CD4-positive, CD25-positive, alpha-beta regulatory T cell (primary cell): Measurements from ENCODE around the gene TMEM235. TPM values are rescaled to one million over a fixed set of nuclear protein-coding genes. Genes with fewer than 3 reads are reported as not detected.

Experiments
- ATAC-seq, 2 donors: fragments of 150-1000 bp; cut with Tn5 transposase; one replicate each; pipeline ENCODE4 v1.10.0; 2021; ENCODE audit warnings: low read depth in 2 of 2, moderate number of reproducible peaks in 2 of 2, moderate library complexity in 1 of 2
- DNase-seq, 3 donors: peaks; one replicate each; pipeline versions ENCODE4 v3.0.0 to v3.0.0-alpha.2; 2012 to 2022; ENCODE audit warnings: mixed read lengths in 1 of 3
- H3K27ac ChIP-seq: one replicate; pipeline ENCODE4 v1.7.0; 2013; ENCODE audit warnings: mild to moderate bottlenecking, low read length; ENCODE audit not compliant: insufficient read depth, poor library complexity, severe bottlenecking
- H3K27me3 ChIP-seq: one replicate; pipeline ENCODE4 v1.7.0; 2013; ENCODE audit warnings: low read length; ENCODE audit not compliant: control insufficient read depth, insufficient read depth
- H3K36me3 ChIP-seq: one replicate; pipeline ENCODE4 v1.7.0; 2013; ENCODE audit warnings: mild to moderate bottlenecking, low read length, moderate library complexity; ENCODE audit not compliant: control insufficient read depth, insufficient read depth
- H3K4me1 ChIP-seq: 2 replicates; pipeline ENCODE4 v1.7.0; 2013; ENCODE audit warnings: mild to moderate bottlenecking, low read length; ENCODE audit not compliant: insufficient read depth, control insufficient read depth, poor library complexity, severe bottlenecking
- H3K4me3 ChIP-seq: one replicate; pipeline ENCODE4 v1.7.0; 2013; ENCODE audit warnings: low read depth, mild to moderate bottlenecking, low read length, moderate library complexity
- H3K9me3 ChIP-seq, 2 experiments: 1 replicate in 1 of 2; 2 replicates in 1 of 2; pipeline ENCODE4 v1.7.0; 2013; ENCODE audit warnings: low read length in 2 of 2, mild to moderate bottlenecking in 1 of 2, moderate library complexity in 1 of 2; ENCODE audit not compliant: control insufficient read depth in 2 of 2
- H3K27ac Mint-ChIP-seq, 3 donors: one replicate each; pipeline ENCODE4 v1.8.0; 2020 to 2022; ENCODE audit warnings: mild to moderate bottlenecking in 3 of 3, mixed read lengths in 3 of 3, moderate library complexity in 2 of 3
- H3K27me3 Mint-ChIP-seq: one replicate; pipeline ENCODE4 v1.8.0; 2022; ENCODE audit warnings: mild to moderate bottlenecking, mixed read lengths
- H3K36me3 Mint-ChIP-seq: one replicate; pipeline ENCODE4 v1.8.0; 2020; ENCODE audit warnings: mixed read lengths
- H3K4me1 Mint-ChIP-seq, 4 donors: one replicate each; pipeline ENCODE4 v1.8.0; 2020 to 2022; ENCODE audit warnings: mixed read lengths in 4 of 4, mild to moderate bottlenecking in 1 of 4
- H3K4me3 Mint-ChIP-seq, 4 donors: one replicate each; pipeline ENCODE4 v1.8.0; 2020 to 2022; ENCODE audit warnings: mild to moderate bottlenecking in 4 of 4, mixed read lengths in 4 of 4, moderate library complexity in 3 of 4
- H3K9me3 Mint-ChIP-seq, 7 donors: one replicate each; pipeline ENCODE4 v1.8.0; 2020 to 2022; ENCODE audit warnings: mixed read lengths in 7 of 7, mild to moderate bottlenecking in 3 of 7, moderate library complexity in 2 of 7
- polyA plus RNA-seq, 4 donors: library from polyadenylated mRNA; unstranded; fragments of 300-500 nt; fragmentation: Illumina TruSeq; gene quantifications; one replicate each; pipeline ENCODE4 v1.2.3, GENCODE V29; 2021
- total RNA-seq: library from RNA; stranded (reverse); gene quantifications from one replicate; pipeline ENCODE4 v1.2.3, GENCODE V29; 2022

The TMEM235 gene
- total and polyA plus RNA-seq, 5 donors from 2014 or later = not detected

DNA sequence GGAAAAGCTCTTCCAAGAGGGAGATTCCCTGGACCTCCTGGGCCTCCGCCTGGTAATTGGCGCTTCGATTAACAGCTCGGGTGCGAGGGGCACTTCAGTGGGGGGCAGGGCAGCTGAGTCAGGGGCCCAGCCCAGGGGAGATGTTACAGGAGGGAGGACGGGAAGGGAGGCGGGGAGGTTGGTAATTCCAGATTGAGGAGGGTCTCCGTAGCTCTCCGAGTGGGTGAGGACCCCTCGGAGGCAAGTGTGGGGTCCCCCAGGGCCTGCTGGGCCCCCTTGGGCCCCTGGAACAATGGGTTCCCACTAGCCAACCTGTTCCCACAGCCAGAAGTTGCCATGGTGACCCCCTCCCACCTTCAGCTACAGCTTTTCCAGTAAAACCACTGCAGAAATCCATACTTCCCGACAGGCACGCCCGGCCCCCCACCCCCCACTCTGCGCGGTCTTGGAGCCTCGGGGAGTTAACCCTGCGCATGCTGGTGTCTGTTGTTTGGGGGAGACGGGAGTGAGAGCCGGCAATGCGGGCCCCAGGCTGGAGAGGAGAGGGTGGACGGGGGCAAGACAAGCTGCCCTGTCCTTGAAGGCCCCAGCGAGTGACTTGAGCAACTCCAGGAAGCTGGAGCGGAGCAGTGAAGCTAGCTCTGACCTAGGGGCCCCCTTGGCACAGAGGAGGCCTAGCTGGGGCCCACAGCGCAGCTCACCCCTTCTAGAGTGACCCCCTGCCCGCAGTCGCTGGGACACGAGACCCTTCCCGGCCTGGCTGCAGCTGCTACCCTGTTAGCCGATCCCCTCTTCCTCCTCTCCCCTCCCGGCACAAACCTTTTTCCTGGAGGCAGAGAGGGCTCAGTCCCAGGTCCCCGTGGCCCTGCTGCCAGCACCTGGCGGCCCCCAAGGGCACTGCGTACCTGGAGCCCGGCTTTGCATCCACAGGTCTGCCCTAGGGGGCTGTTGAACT is 37.8 kb downstream of the TMEM235 start:
- Mint-ChIP-seq H3K27me3 (peaks cover 22% of the 10 kb centered on the region), H3K4me3 (no peak overlapping the region), H3K9me3 (no peaks in the 10 kb centered on the region), H3K36me3 (no peaks in the 10 kb centered on the region), H3K4me1 (peaks cover 0 to 50% (median 23%) of the 10 kb centered on the region in 4 donors), H3K27ac (no peak overlapping the region)
- Histone ChIP-seq H3K36me3 (no peaks in the 10 kb centered on the region), H3K27ac (no peak overlapping the region), H3K4me1 (peaks cover 17% of the 10 kb centered on the region), H3K4me3 (no peak overlapping the region), H3K27me3 (peaks cover 2% of the 10 kb centered on the region), H3K9me3 (no peaks in the 10 kb centered on the region)
- no peak for ATAC-seq
- no peak for DNase-seq

DNA sequence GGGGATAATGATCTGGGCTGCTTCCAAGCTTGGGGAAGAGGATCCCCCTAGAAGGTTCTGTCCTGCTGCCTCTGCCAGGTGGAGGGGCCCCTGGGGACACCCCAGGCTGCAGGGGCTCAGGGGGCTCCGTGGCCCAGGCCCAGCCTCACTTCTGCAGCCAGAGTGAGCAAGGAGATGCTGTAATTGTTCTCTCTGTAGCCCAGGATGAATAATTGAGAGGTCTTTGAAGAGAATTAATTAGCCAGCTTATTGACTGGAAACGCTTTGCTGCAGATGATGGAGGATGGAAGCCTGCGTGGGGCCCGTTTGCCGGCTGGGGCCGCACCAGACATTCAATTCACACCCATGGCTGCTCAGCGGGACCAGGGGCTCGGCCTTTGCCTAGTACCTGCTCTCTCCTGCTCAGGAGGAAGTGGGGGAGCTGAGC is 38.5 kb downstream of the TMEM235 start:
- H3K36me3 ChIP-seq = no peaks in the 10 kb centered on the region
- Mint-ChIP-seq H3K36me3 (no peaks in the 10 kb centered on the region), H3K27ac (peak overlapping the region in 1 of 3 donors; percentile 89), H3K4me3 (no peak overlapping the region), H3K9me3 (no peaks in the 10 kb centered on the region), H3K4me1 (peaks cover 0 to 44% (median 18%) of the 10 kb centered on the region in 4 donors), H3K27me3 (peaks cover 22% of the 10 kb centered on the region)
- peaks cover 17% of the 10 kb centered on the region for H3K4me1 ChIP-seq
- H3K27me3 ChIP-seq = peaks cover 2% of the 10 kb centered on the region
- no peak overlapping the region for H3K27ac ChIP-seq
- ATAC-seq (no peak), DNase-seq (no peak)
- no peak overlapping the region for H3K4me3 ChIP-seq
- H3K9me3 ChIP-seq = no peaks in the 10 kb centered on the region

DNA sequence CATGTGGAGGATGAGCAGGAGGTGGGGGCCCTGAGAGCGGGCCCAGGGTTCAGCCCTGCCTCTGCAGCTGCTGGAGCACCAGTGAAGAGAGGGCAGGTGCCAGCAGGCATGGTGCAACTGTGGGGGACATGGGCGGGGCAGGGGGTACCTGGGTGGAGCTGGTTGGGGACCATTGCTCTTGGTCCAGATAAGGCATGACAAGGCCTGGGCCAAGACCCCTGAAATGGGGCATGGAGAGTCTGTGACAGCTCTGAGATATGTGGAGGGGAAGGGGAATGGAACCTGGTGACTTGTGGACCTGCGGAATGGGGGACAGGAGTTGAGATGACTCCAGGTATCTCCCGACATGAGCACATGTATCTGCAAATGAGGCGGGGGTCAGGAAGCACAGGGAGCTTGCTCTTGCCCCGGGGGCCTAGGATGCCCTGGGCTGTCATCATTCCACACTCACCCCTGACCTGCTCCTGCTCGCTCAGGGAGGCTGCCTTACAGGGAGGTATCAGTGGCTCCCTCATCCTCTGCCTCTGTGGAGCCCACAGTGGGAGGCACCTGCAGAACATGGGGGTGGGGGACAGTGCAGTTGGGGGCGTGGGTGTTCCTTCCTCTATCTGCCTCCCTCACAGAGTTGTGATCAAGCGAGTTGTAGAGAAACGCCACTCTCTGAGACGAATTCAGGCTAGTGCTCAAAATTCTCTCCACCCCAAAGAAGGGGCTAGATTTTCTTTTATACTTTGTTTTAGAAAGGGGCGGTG is 40.2 kb downstream of the TMEM235 start:
- H3K27ac Mint-ChIP-seq = peak overlapping the region; percentile 92 to 97 (median 92)

DNA sequence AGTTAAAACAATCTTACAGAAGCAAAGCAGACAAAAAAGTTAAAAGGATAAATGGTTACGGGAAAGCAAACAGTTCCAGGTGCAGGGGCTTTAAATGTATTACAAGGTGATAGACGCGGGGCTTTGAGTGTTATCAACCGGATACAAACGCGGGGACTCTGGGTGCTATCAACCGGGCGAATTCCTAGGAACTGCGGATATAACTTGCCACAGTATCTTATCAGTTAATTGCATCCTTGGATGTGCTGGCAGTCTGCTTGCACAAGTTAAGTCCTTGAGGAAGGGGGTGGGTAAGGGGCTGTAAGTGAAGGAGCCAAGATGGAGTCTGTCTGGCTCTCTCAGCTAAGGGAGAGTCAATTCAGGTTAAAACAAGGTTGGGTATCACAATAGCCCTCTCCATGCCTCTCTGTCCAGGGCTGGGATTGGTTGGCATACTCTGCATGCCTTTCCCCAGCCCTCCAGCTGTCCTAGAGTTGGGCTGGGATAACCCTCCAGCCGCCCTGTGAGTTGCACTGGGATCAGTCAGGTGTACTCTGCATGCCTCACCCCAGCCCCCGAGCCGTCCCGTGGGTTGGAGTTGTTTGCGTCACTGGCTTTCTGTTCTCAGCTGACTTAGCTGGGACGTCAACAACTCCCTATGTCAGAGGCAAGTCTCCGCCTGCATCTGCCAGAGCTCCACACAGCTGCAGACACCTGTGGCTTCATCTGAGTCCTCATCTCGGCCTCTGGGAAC is 40.9 kb downstream of the TMEM235 start:
- Mint-ChIP-seq H3K27me3 (peaks cover 22% of the 10 kb centered on the region), H3K27ac (peak overlapping the region; percentile 92 to 97 (median 92)), H3K9me3 (peaks cover 0 to 1% (median 0%) of the 10 kb centered on the region in 7 donors), H3K4me1 (peaks cover 0 to 48% (median 24%) of the 10 kb centered on the region in 4 donors), H3K4me3 (peak overlapping the region in 3 of 4 donors; percentile 17 to 48 (median 22)), H3K36me3 (no peaks in the 10 kb centered on the region)
- Histone ChIP-seq H3K4me1 (peaks cover 27% of the 10 kb centered on the region), H3K9me3 (no peaks in the 10 kb centered on the region), H3K4me3 (no peak overlapping the region), H3K27ac (no peak overlapping the region), H3K27me3 (peaks cover 2% of the 10 kb centered on the region), H3K36me3 (no peaks in the 10 kb centered on the region)
- DNase-seq (peak; percentile 44 to 74 (median 74)), ATAC-seq (peak; percentile 88 to 94)

More for the DNA sequence above, 40.2 kb downstream of the TMEM235 start:
- Histone ChIP-seq H3K36me3 (no peaks in the 10 kb centered on the region), H3K4me1 (peaks cover 26% of the 10 kb centered on the region), H3K4me3 (no peak overlapping the region), H3K27ac (no peak overlapping the region), H3K9me3 (no peaks in the 10 kb centered on the region), H3K27me3 (peaks cover 2% of the 10 kb centered on the region)
- Mint-ChIP-seq H3K4me1 (peaks cover 0 to 50% (median 24%) of the 10 kb centered on the region in 4 donors), H3K4me3 (peak overlapping the region in 2 of 4 donors; percentile 17 to 48), H3K36me3 (no peaks in the 10 kb centered on the region), H3K9me3 (peaks cover 0 to 1% (median 0%) of the 10 kb centered on the region in 7 donors), H3K27me3 (peaks cover 22% of the 10 kb centered on the region)
- ATAC-seq (no peak), DNase-seq (no peak)

DNA sequence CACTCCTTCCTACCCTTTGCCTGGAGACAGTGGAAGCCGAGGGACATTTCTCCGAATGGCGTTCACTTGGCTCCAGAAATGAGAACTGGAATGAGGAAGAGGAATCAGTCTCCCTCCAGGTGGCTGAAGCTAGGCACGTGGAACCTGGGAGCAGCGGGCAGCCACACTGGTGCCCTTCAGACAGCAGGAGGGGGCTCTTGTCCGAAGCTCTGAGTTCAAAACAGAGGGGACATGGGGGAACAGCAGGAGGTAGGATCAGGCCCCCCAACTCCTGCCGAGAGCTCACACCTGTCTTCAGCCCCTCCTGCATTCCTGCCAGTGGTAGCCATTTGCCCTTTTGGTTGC is 41.5 kb downstream of the TMEM235 start:
- Mint-ChIP-seq H3K4me3 (peak overlapping the region in 2 of 4 donors; percentile 17 to 48), H3K4me1 (peaks cover 0 to 49% (median 24%) of the 10 kb centered on the region in 4 donors), H3K27me3 (peaks cover 22% of the 10 kb centered on the region), H3K36me3 (no peaks in the 10 kb centered on the region), H3K27ac (peak overlapping the region; percentile 48 to 97 (median 92)), H3K9me3 (peaks cover 0 to 1% (median 0%) of the 10 kb centered on the region in 7 donors)
- Histone ChIP-seq H3K9me3 (no peaks in the 10 kb centered on the region), H3K4me1 (peaks cover 27% of the 10 kb centered on the region), H3K36me3 (no peaks in the 10 kb centered on the region), H3K27ac (no peak overlapping the region), H3K27me3 (peaks cover 2% of the 10 kb centered on the region), H3K4me3 (no peak overlapping the region)
- ATAC-seq (no peak), DNase-seq (no peak)

DNA sequence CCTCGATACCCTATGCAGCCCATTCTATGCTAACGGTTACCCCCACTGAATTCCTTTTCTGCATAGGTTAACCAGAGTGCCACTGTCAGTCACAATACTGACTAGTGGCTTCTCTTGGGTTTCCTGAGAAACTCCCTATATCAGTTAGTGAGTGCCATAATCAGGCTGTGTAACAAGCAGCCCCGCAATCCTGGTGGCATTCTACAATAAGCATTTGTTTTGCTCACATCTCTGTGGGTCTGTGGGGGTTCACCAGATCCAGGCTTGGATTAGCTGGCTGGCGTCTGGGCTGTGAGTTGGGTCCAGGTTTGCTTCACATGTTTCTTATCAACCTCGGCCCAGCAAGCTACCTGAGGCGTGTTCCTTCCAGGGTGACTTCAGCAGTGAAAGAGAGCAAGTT is 42.4 kb downstream of the TMEM235 start:
- H3K4me3 Mint-ChIP-seq = no peak overlapping the region
- H3K36me3 ChIP-seq = no peaks in the 10 kb centered on the region
- no peaks in the 10 kb centered on the region for H3K9me3 ChIP-seq
- peaks cover 0 to 1% (median 0%) of the 10 kb centered on the region in 7 donors for H3K9me3 Mint-ChIP-seq
- no peak overlapping the region for H3K27ac ChIP-seq
- DNase-seq (no peak), ATAC-seq (no peak)
- peaks cover 29% of the 10 kb centered on the region for H3K4me1 ChIP-seq
- peaks cover 0 to 51% (median 24%) of the 10 kb centered on the region in 4 donors for H3K4me1 Mint-ChIP-seq
- peaks cover 22% of the 10 kb centered on the region for H3K27me3 Mint-ChIP-seq
- H3K27me3 ChIP-seq = peaks cover 2% of the 10 kb centered on the region
- no peak overlapping the region for H3K4me3 ChIP-seq
- no peaks in the 10 kb centered on the region for H3K36me3 Mint-ChIP-seq
- H3K27ac Mint-ChIP-seq = peak overlapping the region in 1 of 3 donors; percentile 55

DNA sequence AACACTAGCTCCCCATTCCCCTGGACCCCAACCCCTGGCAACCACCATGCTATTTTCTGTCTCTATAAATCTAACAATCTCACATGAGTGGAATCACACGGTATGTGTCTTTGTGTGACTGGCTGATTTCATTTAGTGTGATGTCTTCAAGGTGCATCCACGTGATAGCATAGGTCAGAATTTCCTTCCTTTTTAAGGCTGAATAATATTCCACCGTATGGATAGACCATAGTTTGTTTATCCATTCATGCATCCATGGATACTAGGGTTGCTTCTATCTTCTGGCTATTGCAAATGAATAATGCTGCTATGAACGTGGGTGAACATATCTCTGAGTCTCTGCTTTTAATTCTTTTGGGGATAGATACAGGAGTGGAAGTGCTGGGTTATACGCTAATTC is 43.9 kb downstream of the TMEM235 start:
- Mint-ChIP-seq H3K4me1 (peaks cover 0 to 51% (median 23%) of the 10 kb centered on the region in 4 donors), H3K27ac (peak overlapping the region in 2 of 3 donors; percentile 59 to 90), H3K4me3 (peak overlapping the region in 1 of 4 donors; percentile 7), H3K27me3 (peaks cover 22% of the 10 kb centered on the region), H3K36me3 (no peaks in the 10 kb centered on the region), H3K9me3 (peaks cover 0 to 1% (median 0%) of the 10 kb centered on the region in 7 donors)
- Histone ChIP-seq H3K36me3 (no peaks in the 10 kb centered on the region), H3K4me1 (peaks cover 29% of the 10 kb centered on the region), H3K27me3 (peaks cover 2% of the 10 kb centered on the region), H3K4me3 (no peak overlapping the region), H3K27ac (no peak overlapping the region), H3K9me3 (no peaks in the 10 kb centered on the region)
- DNase-seq = no peak
- ATAC-seq = no peak
